K562 (cell line): ENCODE measurements around the gene SCUBE1. TPM values are rescaled to one million over a fixed set of nuclear protein-coding genes. Genes with fewer than 3 reads are reported as not detected.

Experiments
- CSDE1 ChIP-seq, 2 experiments: fragments of 450-650 bp; IDR thresholded peaks; 2 replicates each; pipeline ENCODE4 v1.6.1; 2016; ENCODE audit warnings: mild to moderate bottlenecking in 1 of 2
- CTCFL ChIP-seq: IDR thresholded peaks from 2 replicates; pipeline ENCODE4 v1.6.1; 2011; ENCODE audit warnings: borderline replicate concordance, low read depth, mild to moderate bottlenecking, moderate library complexity, low read length; ENCODE audit not compliant: insufficient read depth, poor library complexity, severe bottlenecking
- FOSL1 ChIP-seq: fragments of 200-800 bp; sonication (Bioruptor generic); conservative IDR thresholded peaks from 2 replicates; pipeline ENCODE4 v1.6.1; 2016; ENCODE audit warnings: missing genetic modification characterization, missing compliant biosample characterization
- FOXK2 ChIP-seq, 2 experiments: fragments of 450-650 bp; IDR thresholded peaks in 1 of 2; conservative IDR thresholded peaks in 1 of 2; 2 replicates each; pipeline ENCODE4 v1.6.1; 2016; ENCODE audit warnings: low read depth in 2 of 2, mild to moderate bottlenecking in 1 of 2
- GTF2B ChIP-seq: IDR thresholded peaks from 2 replicates; pipeline ENCODE4 v1.6.1; 2011; ENCODE audit not compliant: insufficient read length; ENCODE audit errors: extremely low read depth
- HLTF ChIP-seq: fragments of 450-650 bp; IDR thresholded peaks from 2 replicates; pipeline ENCODE4 v1.6.1; 2016
- KDM2B ChIP-seq: fragments of 250-450 bp; sonication (Bioruptor Pico); IDR thresholded peaks from 2 replicates; pipeline ENCODE4 v1.8.0; 2021; ENCODE audit warnings: mild to moderate bottlenecking, moderate library complexity
- MBD1 ChIP-seq: fragments of 250-450 bp; sonication (Bioruptor Pico); IDR thresholded peaks from 2 replicates; pipeline ENCODE4 v1.8.0; 2022; ENCODE audit warnings: inconsistent platforms
- MNT ChIP-seq, 2 experiments: fragments of 450-650 bp; conservative IDR thresholded peaks; 2 replicates each; pipeline ENCODE4 v1.6.1; 2017; ENCODE audit warnings: mild to moderate bottlenecking in 2 of 2, moderate library complexity in 2 of 2
- MYC ChIP-seq, 2 experiments: fragments of 250-450 bp in 1 of 2; sonication (Bioruptor Pico) in 1 of 2; IDR thresholded peaks; 2 replicates each; pipeline versions ENCODE4 v1.5.1 to v1.6.1; 2012 to 2021; ENCODE audit warnings: low read depth in 2 of 2, borderline replicate concordance in 1 of 2, improper control_type of control experiment in 1 of 2, low read length in 1 of 2, mild to moderate bottlenecking in 1 of 2, moderate library complexity in 1 of 2
- NR0B1 ChIP-seq: fragments of 450-650 bp; IDR thresholded peaks from one replicate; pipeline ENCODE4 v1.6.1; 2018; ENCODE audit warnings: mild to moderate bottlenecking, moderate library complexity; ENCODE audit not compliant: partially characterized antibody
- PHB ChIP-seq: fragments of 250-450 bp; sonication (Bioruptor Pico); IDR thresholded peaks from 2 replicates; pipeline ENCODE4 v1.5.0; 2021
- RFX1 ChIP-seq: fragments of 450-650 bp; IDR thresholded peaks from 2 replicates; pipeline ENCODE4 v1.6.1; 2016; ENCODE audit warnings: mild to moderate bottlenecking, moderate library complexity
- TAL1 ChIP-seq: fragments of 450-650 bp; IDR thresholded peaks from 2 replicates; pipeline ENCODE4 v1.6.1; 2016; ENCODE audit warnings: mild to moderate bottlenecking
- TCF3 ChIP-seq: sonication (generic); formaldehyde crosslinking; IDR thresholded peaks from 2 replicates; pipeline ENCODE4 v1.4.0; 2020; ENCODE audit warnings: mild to moderate bottlenecking, missing genetic modification reagents
- VEZF1 ChIP-seq: fragments of 200-800 bp; sonication (Bioruptor generic); IDR thresholded peaks from 2 replicates; pipeline ENCODE4 v1.6.1; 2017; ENCODE audit warnings: missing genetic modification characterization, missing compliant biosample characterization
- ZC3H11A ChIP-seq: IDR thresholded peaks from 2 replicates; pipeline ENCODE4 v1.6.1; 2012; ENCODE audit warnings: low read depth, low read length, improper control_type of control experiment
- ZNF644 ChIP-seq: fragments of 200-800 bp; sonication (Bioruptor generic); IDR thresholded peaks from 2 replicates; pipeline ENCODE4 v1.6.1; 2016; ENCODE audit warnings: low read depth, missing genetic modification characterization, missing compliant biosample characterization
- polyA plus RNA-seq, 8 experiments: library from polyadenylated mRNA; depleted of rRNA in 4 of 8; stranded (reverse) in 5 of 8; unstranded in 3 of 8; fragments of >200 nt; fragmentation: Nextera tagmentation in 2 of 8; fragmentation: Illumina TruSeq in 1 of 8; extraction: Ambion mirVana in 2 of 8; extraction: Trizol in 1 of 8; gene quantifications; 2 replicates each; pipeline versions ENCODE4 v1.2.1 to v1.2.3, GENCODE V29; 2011 to 2014; ENCODE audit warnings: inconsistent platforms in 1 of 8, missing spikeins in 1 of 8
- total RNA-seq, 7 experiments: library from RNA; depleted of rRNA in 6 of 7; stranded (reverse); fragments of >200 nt in 6 of 7; fragmentation: Illumina TruSeq in 2 of 7; extraction: Trizol in 2 of 7; gene quantifications; 2 replicates each; pipeline versions ENCODE4 v1.2.1 to v1.2.3, GENCODE V29; 2011 to 2021; ENCODE audit warnings: low replicate concordance in 1 of 7

SCUBE1 gene
- total and polyA plus RNA-seq, 9 of the 15 experiments (the other 6 are each of a cell fraction or from before 2014, with no cell fraction given): 0.03 to 0.47 (median 0.29) TPM; not detected in 6

GRCh38 chr22:43326331-43327156, 16.6 kb downstream of the SCUBE1 start (continued):
- TF ChIP-seq GTF2B (no peak), ZNF644 (tag) (no peak), FOXK2 (conservative IDR thresholded peaks at IDR 0.05 in 1 of 2, IDR thresholded peaks at IDR 0.05 in 1 of 2; ENCODE audit: low read depth in 2 of 2) (no peak), CTCFL (no peak), TAL1 (no peak), CSDE1 (IDR thresholded peaks at IDR 0.05) (no peak), ZC3H11A (no peak), TCF3 (CRISPR knock-in tag) (peak; percentile 62), RFX1 (no peak), FOSL1 (tag) (peak; percentile 32; the same call in 1 of the 2 replicates), KDM2B (CRISPR knock-in tag) (no peak), MBD1 (CRISPR knock-in tag) (no peak), MYC (IDR thresholded peaks at IDR 0.05; ENCODE audit: low read depth, low read length) (no peak), MYC (CRISPR knock-in tag; IDR thresholded peaks at IDR 0.05; ENCODE audit: borderline replicate concordance, low read depth) (no peak), NR0B1 (no peak), HLTF (no peak), MNT (conservative IDR thresholded peaks at IDR 0.05) (no peak), VEZF1 (CRISPR knock-in tag) (peak; percentile 23; the same call in 1 of the 2 replicates), PHB (no peak)
